ENCODE measurements around the gene PPP3R2. TPM values are rescaled to one million over a fixed set of nuclear protein-coding genes. Genes with fewer than 3 reads are reported as not detected.

The PPP3R2 gene
- not detected in 2 replicates for total RNA-seq

GRCh38 chr9:101594796-101595195 lies at the start of gene PPP3R2:
Gene PPP3R2, minus strand, starts transcription at chr9:101594969. Its CDS starts 48 bp downstream, at chr9:101594921.

Other genes with a start within 250 kb of the PPP3R2 start
- gene BAAT, start 210.0 kb downstream of the PPP3R2 start, total RNA-seq = under 0.01 TPM in 1 of 2 replicates, not detected in the other
- gene MRPL50, start 196.4 kb downstream of the PPP3R2 start, total RNA-seq = 8.6 and 9.1 TPM in 2 replicates
- 6.7 and 7.4 TPM in 2 replicates for gene ZNF189, start 196.1 kb downstream of the PPP3R2 start, total RNA-seq
- gene ALDOB, start 159.2 kb downstream of the PPP3R2 start, total RNA-seq = not detected in 2 replicates
- gene RNF20, start 61.1 kb downstream of the PPP3R2 start, total RNA-seq = 18.3 and 19.2 TPM in 2 replicates
- not detected in 2 replicates for gene GRIN3A, start 143.7 kb upstream of the PPP3R2 start, total RNA-seq